H1 (cell line): ENCODE data around the gene BZW1.

ENCODE experiments used
- CHD2 ChIP-seq: IDR thresholded peaks from 2 replicates; pipeline ENCODE4 v1.6.1; 2012; ENCODE audit warnings: low read length, improper control_type of control experiment
- CTCF ChIP-seq, 3 experiments: IDR thresholded peaks; 1 replicate in 2 of 3; 2 replicates in 1 of 3; pipeline versions ENCODE4 v1.5.1 to v1.6.1; 2011; ENCODE audit warnings: low read length in 3 of 3, mild to moderate bottlenecking in 3 of 3, inconsistent platforms in 2 of 3, low read depth in 1 of 3, moderate library complexity in 1 of 3; ENCODE audit not compliant: insufficient read depth in 1 of 3; ENCODE audit errors: control extremely low read depth in 1 of 3
- EGR1 ChIP-seq: IDR thresholded peaks from 2 replicates; pipeline ENCODE4 v1.6.1; 2011; ENCODE audit warnings: low read depth, low read length, borderline replicate concordance
- GTF2F1 ChIP-seq: IDR thresholded peaks from 2 replicates; pipeline ENCODE4 v1.6.1; 2012; ENCODE audit warnings: low read depth, low read length, improper control_type of control experiment, borderline replicate concordance
- HDAC2 ChIP-seq, 2 experiments: fragments of 300-600 bp in 1 of 2; sonication (generic) in 1 of 2; IDR thresholded peaks; 2 replicates each; pipeline ENCODE4 v1.6.1; 2011 to 2012; ENCODE audit warnings: low read depth in 2 of 2, low read length in 2 of 2, mild to moderate bottlenecking in 2 of 2, moderate library complexity in 2 of 2, borderline replicate concordance in 1 of 2, inconsistent platforms in 1 of 2
- JUN ChIP-seq: IDR thresholded peaks from 2 replicates; pipeline ENCODE4 v1.6.1; 2011; ENCODE audit warnings: low read depth, mild to moderate bottlenecking, improper control_type of control experiment, low read length
- MAX ChIP-seq: IDR thresholded peaks from 2 replicates; pipeline ENCODE4 v1.6.1; 2012; ENCODE audit warnings: inconsistent platforms
- SP1 ChIP-seq: IDR thresholded peaks from 2 replicates; pipeline ENCODE4 v1.6.1; 2011; ENCODE audit warnings: low read depth, low read length

GRCh38 chr2:200861617-200862155, 50.0 kb downstream of the BZW1 start:
- TF ChIP-seq EGR1 (no peak), JUN (no peak), GTF2F1 (no peak), SP1 (no peak), CHD2 (no peak), HDAC2 (IDR thresholded peaks at IDR 0.05; ENCODE audit: borderline replicate concordance in 1 of 2, low read depth in 2 of 2, low read length in 2 of 2) (no peak), CTCF (IDR thresholded peaks at IDR 0.05; ENCODE audit: control extremely low read depth in 1 of 3, insufficient read depth in 1 of 3, low read depth in 1 of 3, low read length in 3 of 3) (no peak), MAX (no peak)
